OCI-LY3 (cell line): ENCODE measurements around the gene IRAG1.

Experiments
- H2AFZ ChIP-seq: fragments of 200-600, 300-600 bp; shearing (Covaris generic); 2 replicates; pipeline ENCODE4 v1.6.0; 2014; ENCODE audit warnings: antibody characterized with exemption, low read depth, low read length
- H3K27ac ChIP-seq: fragments of 200-600, 300-600 bp; sonication (generic); 2 replicates; pipeline ENCODE4 v1.5.1; 2014; ENCODE audit warnings: mild to moderate bottlenecking, low read length, moderate library complexity, mixed read lengths
- H3K27me3 ChIP-seq: fragments of 200-600, 300-600 bp; sonication (generic); 2 replicates; pipeline ENCODE4 v1.6.1; 2014; ENCODE audit warnings: low read depth, low read length, mixed read lengths
- H3K36me3 ChIP-seq: fragments of 200-600, 300-600 bp; sonication (generic); replicated peaks from 2 replicates; pipeline ENCODE3; 2014; ENCODE audit warnings: low read depth, low read length, mixed read lengths
- H3K4me1 ChIP-seq: fragments of 300-600, 200-600 bp; sonication (generic); 2 replicates; pipeline ENCODE4 v1.6.1; 2014; ENCODE audit warnings: low read length, mixed read lengths
- H3K4me2 ChIP-seq: fragments of 200-600, 300-600 bp; sonication (generic); 2 replicates; pipeline ENCODE4 v1.6.1; 2014; ENCODE audit warnings: low read length, mixed read lengths
- H3K4me3 ChIP-seq: fragments of 300-600, 200-600 bp; sonication (generic); 2 replicates; pipeline ENCODE4 v1.5.1; 2014; ENCODE audit warnings: antibody characterized with exemption, mild to moderate bottlenecking, low read length, moderate library complexity
- H3K79me2 ChIP-seq: fragments of 300-600, 200-600 bp; shearing (Covaris generic); 2 replicates; pipeline ENCODE4 v1.6.1; 2014; ENCODE audit warnings: mild to moderate bottlenecking, low read length, mixed read lengths
- H3K9ac ChIP-seq: fragments of 300-600, 200-600 bp; shearing (Covaris generic); 2 replicates; pipeline ENCODE4 v1.6.0; 2014; ENCODE audit warnings: mild to moderate bottlenecking, low read length, moderate library complexity
- H3K9me3 ChIP-seq: fragments of 200-600, 300-600 bp; shearing (Covaris generic); 2 replicates; pipeline ENCODE4 v1.6.1; 2014; ENCODE audit warnings: low read length, mixed read lengths; ENCODE audit not compliant: insufficient read depth
- H4K20me1 ChIP-seq: fragments of 200-600, 300-600 bp; sonication (generic); 2 replicates; pipeline ENCODE4 v1.6.1; 2016; ENCODE audit warnings: low read length, mixed read lengths; ENCODE audit not compliant: insufficient read depth
- EZH2phosphoT487 ChIP-seq: fragments of 200-600 bp; shearing (Covaris generic); IDR thresholded peaks from 2 replicates; pipeline ENCODE4 v1.6.1; 2018; ENCODE audit warnings: antibody characterized with exemption, mixed run types, low read depth
- TF ChIP-seq, protein P1 (sequence below): fragments of 200-600, 300-600 bp; sonication (generic); IDR thresholded peaks from 2 replicates; pipeline ENCODE4 v1.5.1; 2014; ENCODE audit warnings: antibody characterized with exemption, low read length, low read depth

IRAG1 gene

DNA sequence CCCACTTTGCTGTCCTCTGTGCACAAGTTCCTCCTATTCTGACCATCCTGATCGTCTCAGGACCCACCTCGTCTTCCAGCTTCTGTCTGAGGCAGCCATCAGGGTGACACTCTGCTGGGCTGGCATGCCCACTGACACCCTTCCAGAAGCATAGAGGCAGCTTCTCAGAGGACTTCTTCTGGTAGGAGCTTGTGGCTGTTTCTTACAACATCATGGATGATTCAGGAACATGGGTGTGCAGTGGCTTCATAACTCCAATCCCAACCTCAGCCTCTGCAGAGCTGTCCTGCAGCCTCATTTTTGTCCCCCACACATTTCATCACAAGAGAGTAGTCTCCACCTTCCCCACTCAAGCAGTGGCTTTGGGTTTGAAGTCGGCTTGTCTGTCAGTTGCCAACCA, 36.6 kb upstream of the IRAG1 start:
- Histone ChIP-seq H3K4me3 (no peak overlapping the region), H3K36me3 (no peaks in the 10 kb centered on the region), H3K4me2 (no peak overlapping the region), H3K9me3 (no peaks in the 10 kb centered on the region), H3K79me2 (no peaks in the 10 kb centered on the region), H3K27ac (no peak overlapping the region), H3K27me3 (peaks cover 11% of the 10 kb centered on the region), H4K20me1 (no peaks in the 10 kb centered on the region), H2AFZ (no peak overlapping the region), H3K9ac (no peak overlapping the region), H3K4me1 (peaks cover 7% of the 10 kb centered on the region)
- TF ChIP-seq, protein P1, sequence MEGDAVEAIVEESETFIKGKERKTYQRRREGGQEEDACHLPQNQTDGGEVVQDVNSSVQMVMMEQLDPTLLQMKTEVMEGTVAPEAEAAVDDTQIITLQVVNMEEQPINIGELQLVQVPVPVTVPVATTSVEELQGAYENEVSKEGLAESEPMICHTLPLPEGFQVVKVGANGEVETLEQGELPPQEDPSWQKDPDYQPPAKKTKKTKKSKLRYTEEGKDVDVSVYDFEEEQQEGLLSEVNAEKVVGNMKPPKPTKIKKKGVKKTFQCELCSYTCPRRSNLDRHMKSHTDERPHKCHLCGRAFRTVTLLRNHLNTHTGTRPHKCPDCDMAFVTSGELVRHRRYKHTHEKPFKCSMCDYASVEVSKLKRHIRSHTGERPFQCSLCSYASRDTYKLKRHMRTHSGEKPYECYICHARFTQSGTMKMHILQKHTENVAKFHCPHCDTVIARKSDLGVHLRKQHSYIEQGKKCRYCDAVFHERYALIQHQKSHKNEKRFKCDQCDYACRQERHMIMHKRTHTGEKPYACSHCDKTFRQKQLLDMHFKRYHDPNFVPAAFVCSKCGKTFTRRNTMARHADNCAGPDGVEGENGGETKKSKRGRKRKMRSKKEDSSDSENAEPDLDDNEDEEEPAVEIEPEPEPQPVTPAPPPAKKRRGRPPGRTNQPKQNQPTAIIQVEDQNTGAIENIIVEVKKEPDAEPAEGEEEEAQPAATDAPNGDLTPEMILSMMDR: no peak
- TF ChIP-seq EZH2phosphoT487: no peak

DNA sequence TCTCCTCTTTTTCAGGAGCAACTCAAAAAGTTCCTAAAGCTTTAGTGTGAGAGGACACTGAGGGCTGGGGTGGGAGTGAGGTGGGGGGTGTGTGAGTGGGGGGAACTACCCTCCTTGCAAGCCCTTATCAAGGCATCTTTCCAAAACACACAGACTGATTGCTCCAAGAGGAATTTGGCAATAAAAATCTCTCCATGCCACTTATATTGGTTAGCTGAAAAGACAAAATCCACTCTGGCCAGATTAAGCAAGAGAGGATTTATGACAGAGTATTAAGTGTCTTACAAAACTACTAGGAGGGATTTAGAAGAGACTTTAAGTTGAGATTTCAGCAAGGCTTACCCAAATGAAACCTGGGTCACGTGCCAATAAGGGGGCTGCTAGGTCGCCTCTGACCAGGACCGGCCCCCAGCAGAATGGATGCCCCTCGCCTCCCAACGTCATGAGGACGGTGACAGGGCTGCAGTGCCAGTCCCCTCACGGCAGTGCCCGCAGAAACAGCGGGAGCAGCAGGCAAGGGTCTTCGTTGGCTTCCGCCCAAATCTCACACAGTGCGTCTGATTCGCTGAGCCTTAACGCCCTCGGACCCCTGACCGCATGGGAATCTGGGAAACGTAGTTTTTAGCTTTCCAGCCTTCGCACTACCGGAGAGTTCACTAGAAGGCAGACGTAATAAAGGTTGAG, 35.4 kb upstream of the IRAG1 start:
- Histone ChIP-seq H3K4me2 (no peak overlapping the region), H3K9ac (no peak overlapping the region), H3K4me3 (no peak overlapping the region), H3K27me3 (peaks cover 11% of the 10 kb centered on the region), H2AFZ (no peak overlapping the region), H3K9me3 (no peaks in the 10 kb centered on the region), H4K20me1 (no peaks in the 10 kb centered on the region), H3K36me3 (no peaks in the 10 kb centered on the region), H3K4me1 (peaks cover 5% of the 10 kb centered on the region), H3K27ac (no peak overlapping the region), H3K79me2 (no peaks in the 10 kb centered on the region)
- TF ChIP-seq, protein P1: no peak
- TF ChIP-seq EZH2phosphoT487: no peak

DNA sequence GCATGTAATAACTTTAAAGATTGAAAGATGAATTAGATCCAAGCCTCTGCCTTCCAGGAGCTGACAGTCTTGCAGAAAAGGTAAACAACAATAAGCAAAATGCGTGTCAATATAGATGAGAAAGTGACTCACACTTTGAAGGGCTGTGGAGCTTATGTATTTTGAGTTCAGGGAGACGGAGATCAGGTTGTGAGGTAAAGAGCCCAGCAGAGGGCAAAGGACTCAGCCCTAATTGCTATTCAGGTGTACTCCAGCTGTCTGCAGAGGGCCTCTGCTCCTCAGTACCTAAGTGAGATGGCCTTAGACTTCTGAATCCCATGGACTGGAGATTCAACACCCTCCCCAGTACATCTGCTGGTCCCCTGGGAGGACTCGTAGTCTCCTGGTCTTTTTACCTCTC, 34.6 kb upstream of the IRAG1 start:
- Histone ChIP-seq H3K79me2 (no peaks in the 10 kb centered on the region), H3K9ac (no peak overlapping the region), H2AFZ (no peak overlapping the region), H3K4me2 (no peak overlapping the region), H4K20me1 (no peaks in the 10 kb centered on the region), H3K4me1 (peaks cover 5% of the 10 kb centered on the region), H3K9me3 (no peaks in the 10 kb centered on the region), H3K27me3 (peaks cover 11% of the 10 kb centered on the region), H3K36me3 (no peaks in the 10 kb centered on the region), H3K27ac (no peak overlapping the region), H3K4me3 (no peak overlapping the region)
- TF ChIP-seq, protein P1: no peak
- TF ChIP-seq EZH2phosphoT487: no peak

DNA sequence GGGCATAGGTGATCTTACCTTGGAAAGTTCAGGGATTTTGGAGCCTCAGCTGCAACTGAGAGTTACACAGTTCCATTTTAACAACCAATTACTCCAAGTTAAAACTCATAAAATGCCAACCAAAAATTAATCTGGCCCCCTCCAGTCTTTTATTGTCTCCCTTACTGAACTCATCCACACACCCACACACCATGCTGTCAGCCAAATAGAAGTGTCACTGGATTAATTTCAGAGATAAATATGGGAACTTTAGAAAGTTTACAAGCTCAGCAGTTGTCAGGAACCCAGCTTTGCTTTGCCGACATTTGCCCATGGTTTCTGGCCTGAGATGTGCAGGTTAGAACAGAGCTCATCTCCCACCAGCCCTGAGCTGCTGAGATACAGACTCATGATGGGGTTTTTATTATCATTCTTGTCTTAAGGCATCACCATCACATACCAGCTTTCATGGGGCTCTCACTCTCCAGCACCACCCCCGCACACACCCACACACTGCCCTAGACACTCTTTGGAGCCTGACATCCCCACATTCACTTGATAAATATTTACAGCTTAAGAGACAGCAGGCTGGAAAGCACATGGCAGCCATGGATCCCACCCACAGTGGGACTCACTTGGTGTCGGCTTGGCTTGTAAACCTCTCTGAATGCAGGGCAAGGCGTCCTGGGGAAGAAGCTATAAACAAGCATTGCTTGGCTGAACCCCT, 33.7 kb upstream of the IRAG1 start:
- Histone ChIP-seq H4K20me1 (no peaks in the 10 kb centered on the region), H3K4me1 (peaks cover 5% of the 10 kb centered on the region), H3K9me3 (no peaks in the 10 kb centered on the region), H3K79me2 (no peaks in the 10 kb centered on the region), H3K4me2 (no peak overlapping the region), H3K4me3 (no peak overlapping the region), H3K36me3 (no peaks in the 10 kb centered on the region), H3K9ac (no peak overlapping the region), H2AFZ (no peak overlapping the region), H3K27me3 (peaks cover 11% of the 10 kb centered on the region), H3K27ac (no peak overlapping the region)
- no peak for TF ChIP-seq EZH2phosphoT487
- TF ChIP-seq, protein P1: no peak
